Dedifferentiated amniotic fluid mesenchymal stem cell (primary cell): ENCODE results near the gene TBC1D10A.

Experiments
- DNase-seq: peaks from one replicate; pipeline ENCODE4 v3.0.0-alpha.2; 2016; ENCODE audit errors: extremely low spot score

The TBC1D10A gene

GRCh38 chr22:30286331-30286730, 40.4 kb downstream of the TBC1D10A start:
- no peak for DNase-seq

GRCh38 chr22:30285846-30286200, 40.9 kb downstream of the TBC1D10A start:
- DNase-seq, result no peak

GRCh38 chr22:30285176-30285845, 41.4 kb downstream of the TBC1D10A start:
- DNase-seq, result no peak

GRCh38 chr22:30284666-30285065, 42.1 kb downstream of the TBC1D10A start:
- no peak for DNase-seq

- no peak for DNase-seq
Measured at GRCh38 chr22:30284172-30284571, 42.6 kb downstream of the TBC1D10A start.

- DNase-seq, result no peak
Measured at GRCh38 chr22:30283342-30283741, 43.4 kb downstream of the TBC1D10A start.

GRCh38 chr22:30282616-30283046, 44.1 kb downstream of the TBC1D10A start:
- DNase-seq, result no peak

GRCh38 chr22:30280505-30280904, 46.2 kb downstream of the TBC1D10A start:
- no peak for DNase-seq

GRCh38 chr22:30279932-30280331, 46.8 kb downstream of the TBC1D10A start:
- no peak for DNase-seq

GRCh38 chr22:30279046-30279788, 47.5 kb downstream of the TBC1D10A start:
- no peak for DNase-seq

GRCh38 chr22:30277547-30278344, 49.0 kb downstream of the TBC1D10A start:
- DNase-seq, result no peak

- no peak for DNase-seq
Measured at GRCh38 chr22:30276039-30276438, 50.7 kb downstream of the TBC1D10A start.

GRCh38 chr22:30275625-30276024, 51.1 kb downstream of the TBC1D10A start:
- DNase-seq, result no peak

GRCh38 chr22:30274437-30274812, 52.3 kb downstream of the TBC1D10A start:
- no peak for DNase-seq

GRCh38 chr22:30273711-30274436, 52.9 kb downstream of the TBC1D10A start:
- DNase-seq, result no peak

GRCh38 chr22:30272781-30273601, 53.8 kb downstream of the TBC1D10A start:
- no peak for DNase-seq

GRCh38 chr22:30270832-30271231, 55.9 kb downstream of the TBC1D10A start:
- no peak for DNase-seq

GRCh38 chr22:30268331-30268730, 58.4 kb downstream of the TBC1D10A start:
- no peak for DNase-seq

GRCh38 chr22:30267382-30268302, 59.1 kb downstream of the TBC1D10A start:
- DNase-seq, result no peak
